Esophagus muscularis mucosa (tissue), 4 donors: ENCODE results near the gene NCMAP. TPM values are rescaled to one million over a fixed set of nuclear protein-coding genes. Genes with fewer than 3 reads are reported as not detected.

Experiments
- DNase-seq: peaks from one replicate; pipeline ENCODE4 v3.0.0-alpha.2; 2017; ENCODE audit errors: extremely low spot score
- H3K27ac ChIP-seq, 4 donors: fragments of 200-600 bp; sonication (generic); replicated peaks in 1 of 4; 1 replicate in 3 of 4; 2 replicates in 1 of 4; pipeline ENCODE4 v1.5.1; 2016 to 2019; ENCODE audit warnings: mild to moderate bottlenecking in 1 of 4
- H3K27me3 ChIP-seq, 4 donors: fragments of 200-600 bp; sonication (generic); one replicate each; pipeline versions ENCODE4 v1.5.1 to v1.6.0; 2016 to 2019
- H3K36me3 ChIP-seq, 4 donors: fragments of 200-600 bp; sonication (generic); one replicate each; pipeline ENCODE4 v1.5.1; 2016 to 2019
- H3K4me1 ChIP-seq, 4 donors: fragments of 200-600 bp; sonication (generic); one replicate each; pipeline ENCODE4 v1.5.1; 2016 to 2019
- H3K4me3 ChIP-seq, 4 donors: fragments of 200-600 bp; sonication (generic); 1 replicate in 2 of 4; 2 replicates in 2 of 4; pipeline ENCODE4 v1.5.1; 2016 to 2019; ENCODE audit warnings: mild to moderate bottlenecking in 4 of 4, moderate library complexity in 1 of 4
- H3K9me3 ChIP-seq, 4 donors: fragments of 200-600 bp; sonication (generic); 1 replicate in 3 of 4; 2 replicates in 1 of 4; pipeline ENCODE4 v1.5.1; 2016 to 2019
- EP300 ChIP-seq: sonication (generic); formaldehyde crosslinking; IDR thresholded peaks from one replicate; pipeline ENCODE4 v1.6.1; 2017; ENCODE audit warnings: antibody characterized with exemption
- POLR2A ChIP-seq: fragments of 450-650 bp; IDR thresholded peaks from one replicate; pipeline ENCODE4 v1.6.1; 2017; ENCODE audit warnings: antibody characterized with exemption, moderate library complexity, mild to moderate bottlenecking, low read depth
- POLR2AphosphoS5 ChIP-seq, 2 donors: sonication (generic); formaldehyde crosslinking; IDR thresholded peaks; one replicate each; pipeline ENCODE4 v1.6.1; 2017; ENCODE audit warnings: antibody characterized with exemption in 2 of 2
- WGBS: methylation state at CpG from one replicate; pipeline ENCODE4 v1.1.5; 2018; 5-methylcytosine and 5-hydroxymethylcytosine counted together
- intact Hi-C: fragments of 100-400 bp; cut with DNase I; formaldehyde crosslinking; loops from one replicate; pipeline ENCODE4 v1.15.1; 2023
- total RNA-seq, 4 donors: library from RNA; depleted of rRNA; stranded (reverse); fragments of >200 nt; gene quantifications; one replicate each; pipeline versions ENCODE4 v1.1.0 to v1.2.1, GENCODE V29; 2016
- TF ChIP-seq, protein P1 (sequence below), 3 experiments: fragments of 200-600 bp in 2 of 3; fragments of 450-650 bp in 1 of 3; sonication (generic) in 2 of 3; IDR thresholded peaks; one replicate each; pipeline ENCODE4 v1.5.1; 2017 to 2019; ENCODE audit warnings: antibody characterized with exemption in 3 of 3, mild to moderate bottlenecking in 2 of 3, moderate library complexity in 1 of 3

NCMAP gene
- total RNA-seq, 4 donors from 2014 or later: 0.17 to 0.65 (median 0.34) TPM; not detected in 1

DNA sequence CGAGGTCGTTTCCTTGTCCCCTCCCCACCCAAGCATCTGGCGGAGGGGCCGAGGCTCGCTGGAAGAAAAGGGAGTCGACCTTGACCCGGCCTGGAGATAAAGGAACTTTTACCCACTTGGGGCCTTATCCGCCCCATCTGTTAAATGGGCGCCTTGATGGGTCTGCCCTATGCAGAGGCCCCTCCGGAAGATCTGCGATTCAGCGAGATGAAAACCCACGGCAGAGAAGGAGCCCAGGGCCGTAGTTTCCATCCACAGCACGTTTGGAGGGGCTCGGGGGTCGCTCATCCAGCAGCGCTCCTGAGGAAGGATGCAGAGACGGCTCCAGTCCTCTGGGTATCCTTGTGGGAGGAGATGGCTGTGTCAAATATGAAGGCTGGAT, 518 bp downstream of the NCMAP start:
- Histone ChIP-seq H3K36me3 (no peaks in the 10 kb centered on the region), H3K9me3 (no peaks in the 10 kb centered on the region), H3K27ac (no peak overlapping the region), H3K4me1 (peaks cover 3 to 22% (median 18%) of the 10 kb centered on the region in 4 donors), H3K27me3 (peaks cover 0 to 74% (median 22%) of the 10 kb centered on the region in 4 donors), H3K4me3 (peak overlapping the region in 3 of 4 donors; percentile 33 to 50 (median 36))
- DNase-seq: no peak
- WGBS: 46% methylated on average over 19 of the region's 19 CpGs
- no peak for TF ChIP-seq POLR2AphosphoS5 (IDR thresholded peaks at IDR 0.05)
- no peak for TF ChIP-seq EP300
- TF ChIP-seq, protein P1, sequence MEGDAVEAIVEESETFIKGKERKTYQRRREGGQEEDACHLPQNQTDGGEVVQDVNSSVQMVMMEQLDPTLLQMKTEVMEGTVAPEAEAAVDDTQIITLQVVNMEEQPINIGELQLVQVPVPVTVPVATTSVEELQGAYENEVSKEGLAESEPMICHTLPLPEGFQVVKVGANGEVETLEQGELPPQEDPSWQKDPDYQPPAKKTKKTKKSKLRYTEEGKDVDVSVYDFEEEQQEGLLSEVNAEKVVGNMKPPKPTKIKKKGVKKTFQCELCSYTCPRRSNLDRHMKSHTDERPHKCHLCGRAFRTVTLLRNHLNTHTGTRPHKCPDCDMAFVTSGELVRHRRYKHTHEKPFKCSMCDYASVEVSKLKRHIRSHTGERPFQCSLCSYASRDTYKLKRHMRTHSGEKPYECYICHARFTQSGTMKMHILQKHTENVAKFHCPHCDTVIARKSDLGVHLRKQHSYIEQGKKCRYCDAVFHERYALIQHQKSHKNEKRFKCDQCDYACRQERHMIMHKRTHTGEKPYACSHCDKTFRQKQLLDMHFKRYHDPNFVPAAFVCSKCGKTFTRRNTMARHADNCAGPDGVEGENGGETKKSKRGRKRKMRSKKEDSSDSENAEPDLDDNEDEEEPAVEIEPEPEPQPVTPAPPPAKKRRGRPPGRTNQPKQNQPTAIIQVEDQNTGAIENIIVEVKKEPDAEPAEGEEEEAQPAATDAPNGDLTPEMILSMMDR (IDR thresholded peaks at IDR 0.05): no peak
- no peak for TF ChIP-seq POLR2A
- intact Hi-C loops: no loop called here

DNA sequence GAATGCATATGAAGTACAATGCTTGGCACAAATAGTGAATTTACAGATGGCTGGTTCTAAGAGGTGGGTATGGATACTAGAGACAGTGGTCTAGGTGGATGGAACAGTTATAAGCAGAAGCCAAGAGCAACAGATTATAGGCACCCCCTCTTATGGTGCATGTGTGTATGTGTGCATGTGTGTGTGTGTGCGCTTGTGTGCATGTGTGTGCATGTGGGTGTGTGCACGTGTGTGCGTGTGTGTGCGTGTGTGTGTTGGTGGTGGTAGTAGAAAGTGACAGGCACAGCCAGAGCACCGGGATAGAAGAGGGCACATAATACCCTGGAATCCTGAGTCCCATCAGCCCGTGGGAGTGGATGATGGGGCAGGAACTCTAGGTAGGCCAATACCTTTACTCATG, 1.3 kb downstream of the NCMAP start:
- H3K9me3 ChIP-seq: no peaks in the 10 kb centered on the region
- intact Hi-C loops: no loop called here
- 98% methylated on average over 6 of the region's 6 CpGs for WGBS
- H3K4me1 ChIP-seq: peaks cover 3 to 22% (median 17%) of the 10 kb centered on the region in 4 donors
- no peak overlapping the region for H3K27ac ChIP-seq
- peaks cover 0 to 82% (median 22%) of the 10 kb centered on the region in 4 donors for H3K27me3 ChIP-seq
- no peak for DNase-seq
- TF ChIP-seq EP300 (no peak), POLR2AphosphoS5 (IDR thresholded peaks at IDR 0.05) (no peak), POLR2A (no peak)
- TF ChIP-seq, protein P1 (IDR thresholded peaks at IDR 0.05): no peak
- H3K4me3 ChIP-seq: no peak overlapping the region
- no peaks in the 10 kb centered on the region for H3K36me3 ChIP-seq

DNA sequence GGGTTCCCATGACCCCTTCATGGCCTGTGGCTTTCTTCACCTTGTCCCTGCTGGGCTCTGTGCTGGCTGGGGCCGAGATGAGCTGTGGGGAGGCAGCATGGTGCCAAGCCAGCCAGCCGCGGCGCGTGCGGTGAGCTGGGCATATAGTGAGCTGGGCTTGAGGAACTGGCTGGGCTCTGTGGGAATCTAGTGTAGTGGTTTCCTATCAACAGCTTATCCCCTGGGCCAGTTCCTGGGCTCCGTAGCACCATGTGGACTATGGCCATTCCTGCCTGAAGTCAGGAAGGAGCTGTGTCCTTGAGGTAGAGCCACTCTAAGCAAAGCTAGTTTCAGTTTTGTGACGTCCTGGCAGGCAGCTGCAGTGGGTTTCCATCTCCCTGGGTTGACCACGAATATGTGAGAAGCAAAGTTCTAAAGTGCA, 1.8 kb downstream of the NCMAP start:
- no peak for DNase-seq
- 76% methylated on average over 6 of the region's 9 CpGs for WGBS
- TF ChIP-seq EP300: no peak
- TF ChIP-seq, protein P1 (IDR thresholded peaks at IDR 0.05): no peak
- TF ChIP-seq POLR2A: no peak
- TF ChIP-seq POLR2AphosphoS5 (IDR thresholded peaks at IDR 0.05): no peak

DNA sequence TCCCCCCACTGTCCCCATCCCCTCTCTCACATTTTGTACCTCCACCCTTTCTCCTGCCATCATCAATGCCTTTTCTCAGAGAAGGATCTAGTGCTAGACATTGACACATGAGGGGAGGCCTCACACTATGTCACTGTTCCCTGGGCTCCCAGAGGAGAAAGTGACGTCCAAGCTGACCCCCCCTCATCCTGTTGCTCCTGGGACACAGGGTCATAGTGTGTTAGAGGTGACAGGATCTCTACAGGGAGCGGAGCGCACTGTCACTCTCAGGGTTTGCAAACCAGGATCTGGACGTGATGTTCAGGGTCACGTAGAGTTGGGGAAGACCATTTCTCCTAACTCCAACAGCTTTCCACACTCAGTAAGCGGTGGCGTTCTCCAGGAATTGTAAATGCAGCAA, 2.6 kb downstream of the NCMAP start:
- H3K36me3 ChIP-seq: no peaks in the 10 kb centered on the region
- intact Hi-C loops: no loop called here
- WGBS: 84% methylated on average over 7 of the region's 7 CpGs
- H3K27ac ChIP-seq: no peak overlapping the region
- TF ChIP-seq POLR2A (no peak), POLR2AphosphoS5 (IDR thresholded peaks at IDR 0.05) (no peak), EP300 (no peak)
- TF ChIP-seq, protein P1 (IDR thresholded peaks at IDR 0.05): no peak
- H3K4me3 ChIP-seq: no peak overlapping the region
- no peaks in the 10 kb centered on the region for H3K9me3 ChIP-seq
- peaks cover 0 to 86% (median 22%) of the 10 kb centered on the region in 4 donors for H3K27me3 ChIP-seq
- no peak for DNase-seq
- peaks cover 3 to 22% (median 17%) of the 10 kb centered on the region in 4 donors for H3K4me1 ChIP-seq

More for the DNA sequence above, 1.8 kb downstream of the NCMAP start:
- Histone ChIP-seq H3K4me3 (no peak overlapping the region), H3K4me1 (peaks cover 3 to 22% (median 17%) of the 10 kb centered on the region in 4 donors), H3K36me3 (no peaks in the 10 kb centered on the region), H3K27ac (no peak overlapping the region), H3K9me3 (no peaks in the 10 kb centered on the region), H3K27me3 (peaks cover 0 to 87% (median 22%) of the 10 kb centered on the region in 4 donors)
- intact Hi-C loops: no loop called here
